KMS-11 (cell line): Measurements from ENCODE around the gene GABBR2.

Source experiments
- H2AFZ ChIP-seq: fragments of 200-600 bp; sonication (generic); 2 replicates; pipeline ENCODE4 v1.6.1; 2016; ENCODE audit warnings: antibody characterized with exemption, mixed run types, low read depth
- H3K27ac ChIP-seq: fragments of 200-600 bp; sonication (generic); 2 replicates; pipeline ENCODE4 v1.6.1; 2016; ENCODE audit warnings: mild to moderate bottlenecking, mixed run types
- H3K27me3 ChIP-seq: fragments of 200-600 bp; sonication (generic); 2 replicates; pipeline ENCODE4 v1.6.1; 2017; ENCODE audit warnings: mild to moderate bottlenecking, low read depth, mixed run types, moderate library complexity; ENCODE audit not compliant: insufficient read depth
- H3K36me3 ChIP-seq: fragments of 200-600 bp; sonication (generic); 2 replicates; pipeline ENCODE4 v1.6.1; 2017; ENCODE audit warnings: mild to moderate bottlenecking, mixed run types; ENCODE audit not compliant: insufficient read depth
- H3K4me1 ChIP-seq: fragments of 200-600 bp; sonication (generic); 2 replicates; pipeline ENCODE4 v1.6.1; 2016; ENCODE audit warnings: mild to moderate bottlenecking, low read depth, mixed run types; ENCODE audit not compliant: poor library complexity, severe bottlenecking
- H3K4me2 ChIP-seq: fragments of 200-600 bp; sonication (generic); 2 replicates; pipeline ENCODE4 v1.7.0; 2016; ENCODE audit warnings: mild to moderate bottlenecking, mixed run types
- H3K4me3 ChIP-seq: fragments of 200-600 bp; sonication (generic); IDR thresholded peaks from 2 replicates; pipeline ENCODE4 v1.6.1; 2017; ENCODE audit warnings: low read depth, low read length, mixed read lengths; ENCODE audit not compliant: insufficient read depth
- H3K79me2 ChIP-seq: fragments of 200-600 bp; sonication (generic); 2 replicates; pipeline ENCODE4 v1.6.1; 2016; ENCODE audit warnings: low read depth, mixed run types; ENCODE audit not compliant: insufficient read depth
- H3K9ac ChIP-seq: fragments of 200-600 bp; sonication (generic); 2 replicates; pipeline ENCODE4 v1.6.1; 2016; ENCODE audit warnings: mild to moderate bottlenecking, mixed run types
- H4K20me1 ChIP-seq: fragments of 200-600 bp; sonication (generic); 2 replicates; pipeline ENCODE4 v1.6.1; 2016; ENCODE audit warnings: mild to moderate bottlenecking, mixed run types; ENCODE audit not compliant: insufficient read depth
- CTCF ChIP-seq: fragments of 200-600 bp; sonication (generic); conservative IDR thresholded peaks from 2 replicates; pipeline ENCODE4 v1.6.1; 2017; ENCODE audit warnings: low read depth, mild to moderate bottlenecking, antibody characterized with exemption, low read length, moderate library complexity, mixed read lengths

GABBR2 gene

DNA sequence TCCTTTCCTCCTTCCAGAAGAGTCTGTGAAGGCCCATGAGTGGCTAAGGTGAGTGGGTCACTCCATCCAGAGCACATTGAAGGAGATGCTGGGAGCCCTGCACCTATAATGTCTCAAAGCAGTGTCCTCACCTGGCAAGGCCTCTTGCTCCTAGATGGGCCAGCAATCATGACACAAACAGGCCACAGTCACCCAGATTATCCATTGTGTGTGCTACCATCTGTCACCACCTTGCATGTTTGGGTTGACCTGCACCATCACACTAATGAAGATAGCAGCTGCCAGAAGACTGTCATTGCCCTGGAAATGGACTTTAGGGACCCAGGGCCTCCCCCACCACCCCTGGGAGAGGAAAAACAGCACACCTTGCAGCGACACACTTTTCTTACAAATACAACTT, 69.6 kb downstream of the GABBR2 start:
- H3K4me2 ChIP-seq, result no peak overlapping the region
- no peaks in the 10 kb centered on the region for H3K27me3 ChIP-seq
- H3K36me3 ChIP-seq, result no peaks in the 10 kb centered on the region
- H2AFZ ChIP-seq, result no peak overlapping the region
- no peak overlapping the region for H3K4me3 ChIP-seq
- TF ChIP-seq CTCF, result no peak
- no peak overlapping the region for H3K27ac ChIP-seq
- H3K4me1 ChIP-seq, result no peaks in the 10 kb centered on the region
- no peaks in the 10 kb centered on the region for H4K20me1 ChIP-seq
- no peak overlapping the region for H3K9ac ChIP-seq
- H3K79me2 ChIP-seq, result no peaks in the 10 kb centered on the region

- no peak for TF ChIP-seq CTCF
- no peaks in the 10 kb centered on the region for H3K79me2 ChIP-seq
These were observed 71.4 kb downstream of the GABBR2 start for GRCh38 chr9:98637381-98637780.

GRCh38 chr9:98635374-98635773, 73.4 kb downstream of the GABBR2 start:
- Histone ChIP-seq H3K4me3 (no peak overlapping the region), H2AFZ (no peak overlapping the region), H3K4me1 (no peaks in the 10 kb centered on the region), H3K27me3 (no peaks in the 10 kb centered on the region), H3K36me3 (no peaks in the 10 kb centered on the region), H4K20me1 (no peaks in the 10 kb centered on the region), H3K4me2 (no peak overlapping the region), H3K79me2 (no peaks in the 10 kb centered on the region), H3K27ac (no peak overlapping the region), H3K9ac (no peak overlapping the region)
- no peak for TF ChIP-seq CTCF

More at GRCh38 chr9:98637381-98637780, 71.4 kb downstream of the GABBR2 start:
- H3K36me3 ChIP-seq, result no peaks in the 10 kb centered on the region
- H3K4me2 ChIP-seq, result no peak overlapping the region
- no peak overlapping the region for H3K4me3 ChIP-seq
- H3K27me3 ChIP-seq, result no peaks in the 10 kb centered on the region
- H2AFZ ChIP-seq, result no peak overlapping the region
- no peak overlapping the region for H3K9ac ChIP-seq
- no peak overlapping the region for H3K27ac ChIP-seq
- no peaks in the 10 kb centered on the region for H4K20me1 ChIP-seq
- H3K4me1 ChIP-seq, result no peaks in the 10 kb centered on the region

DNA sequence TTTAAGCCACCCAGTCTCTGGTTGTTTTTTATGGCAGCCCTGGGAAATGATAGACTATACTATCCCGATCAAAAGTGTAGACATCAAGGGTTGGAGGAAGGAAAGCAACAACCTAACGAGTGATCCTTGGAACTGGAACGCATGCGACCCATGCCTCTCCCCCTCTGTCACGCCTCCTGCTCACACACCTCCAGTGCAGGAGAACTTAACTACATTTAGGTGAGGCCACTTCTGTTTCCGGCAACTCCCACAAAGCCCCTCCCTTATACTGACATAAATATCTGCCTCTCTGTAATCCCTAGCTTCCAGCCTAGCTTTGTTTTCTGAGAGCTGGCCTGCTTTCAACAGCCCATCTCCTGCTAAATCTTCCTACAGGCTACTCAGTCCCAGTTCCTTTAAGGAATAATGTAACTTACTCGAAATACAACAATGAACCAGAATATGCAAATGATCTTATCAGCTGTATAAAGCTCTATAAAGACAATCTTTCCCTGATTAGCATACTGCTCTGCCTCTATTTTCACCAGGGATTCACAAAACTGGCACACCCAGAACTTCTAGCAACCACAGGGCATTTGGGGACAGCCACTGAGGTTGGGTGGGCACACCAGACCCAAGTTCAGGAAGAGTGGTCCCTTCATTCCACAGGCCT, 73.9 kb downstream of the GABBR2 start:
- Histone ChIP-seq H3K27me3 (no peaks in the 10 kb centered on the region), H3K79me2 (no peaks in the 10 kb centered on the region), H3K4me1 (no peaks in the 10 kb centered on the region), H2AFZ (no peak overlapping the region), H3K36me3 (no peaks in the 10 kb centered on the region), H3K4me3 (no peak overlapping the region), H4K20me1 (no peaks in the 10 kb centered on the region), H3K4me2 (no peak overlapping the region), H3K27ac (no peak overlapping the region), H3K9ac (no peak overlapping the region)
- TF ChIP-seq CTCF, result no peak
